Measurements from ENCODE around the gene ARHGAP15. TPM values are rescaled to one million over a fixed set of nuclear protein-coding genes. Genes with fewer than 3 reads are reported as not detected.

Gene ARHGAP15
- total and polyA plus RNA-seq, 2 experiments from 2014 or later: 0.26 TPM; not detected in 1

DNA sequence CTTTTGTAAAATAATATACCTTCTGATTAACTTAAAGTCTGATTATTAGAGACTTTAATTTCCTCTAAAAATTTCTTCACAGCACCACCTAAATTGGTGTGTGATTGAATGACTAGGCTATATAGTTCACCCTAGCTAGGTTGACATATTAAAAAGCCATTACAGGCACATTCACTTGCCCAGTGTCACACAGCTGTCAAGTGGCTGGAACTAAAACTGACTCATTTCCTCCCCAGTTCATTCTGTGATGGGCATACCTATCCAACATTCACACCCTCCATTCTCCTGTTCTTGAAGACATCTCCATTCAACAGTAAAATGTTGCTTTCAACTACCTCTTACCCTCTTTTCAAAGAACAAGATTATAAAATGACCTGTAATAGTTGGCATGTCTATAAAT is 334.5 kb downstream of the ARHGAP15 start (continued):
- TF ChIP-seq, protein P1, sequence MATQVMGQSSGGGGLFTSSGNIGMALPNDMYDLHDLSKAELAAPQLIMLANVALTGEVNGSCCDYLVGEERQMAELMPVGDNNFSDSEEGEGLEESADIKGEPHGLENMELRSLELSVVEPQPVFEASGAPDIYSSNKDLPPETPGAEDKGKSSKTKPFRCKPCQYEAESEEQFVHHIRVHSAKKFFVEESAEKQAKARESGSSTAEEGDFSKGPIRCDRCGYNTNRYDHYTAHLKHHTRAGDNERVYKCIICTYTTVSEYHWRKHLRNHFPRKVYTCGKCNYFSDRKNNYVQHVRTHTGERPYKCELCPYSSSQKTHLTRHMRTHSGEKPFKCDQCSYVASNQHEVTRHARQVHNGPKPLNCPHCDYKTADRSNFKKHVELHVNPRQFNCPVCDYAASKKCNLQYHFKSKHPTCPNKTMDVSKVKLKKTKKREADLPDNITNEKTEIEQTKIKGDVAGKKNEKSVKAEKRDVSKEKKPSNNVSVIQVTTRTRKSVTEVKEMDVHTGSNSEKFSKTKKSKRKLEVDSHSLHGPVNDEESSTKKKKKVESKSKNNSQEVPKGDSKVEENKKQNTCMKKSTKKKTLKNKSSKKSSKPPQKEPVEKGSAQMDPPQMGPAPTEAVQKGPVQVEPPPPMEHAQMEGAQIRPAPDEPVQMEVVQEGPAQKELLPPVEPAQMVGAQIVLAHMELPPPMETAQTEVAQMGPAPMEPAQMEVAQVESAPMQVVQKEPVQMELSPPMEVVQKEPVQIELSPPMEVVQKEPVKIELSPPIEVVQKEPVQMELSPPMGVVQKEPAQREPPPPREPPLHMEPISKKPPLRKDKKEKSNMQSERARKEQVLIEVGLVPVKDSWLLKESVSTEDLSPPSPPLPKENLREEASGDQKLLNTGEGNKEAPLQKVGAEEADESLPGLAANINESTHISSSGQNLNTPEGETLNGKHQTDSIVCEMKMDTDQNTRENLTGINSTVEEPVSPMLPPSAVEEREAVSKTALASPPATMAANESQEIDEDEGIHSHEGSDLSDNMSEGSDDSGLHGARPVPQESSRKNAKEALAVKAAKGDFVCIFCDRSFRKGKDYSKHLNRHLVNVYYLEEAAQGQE (IDR thresholded peaks at IDR 0.05; ENCODE audit: unreplicated experiment): no peak
- TF ChIP-seq ZNF114 (CRISPR knock-in tag; IDR thresholded peaks at IDR 0.05) (no peak), STAT1 (IDR thresholded peaks at IDR 0.05; ENCODE audit: unreplicated experiment) (no peak), ZNF331 (CRISPR knock-in tag; IDR thresholded peaks at IDR 0.05; ENCODE audit: low read depth) (no peak)
- TF ChIP-seq, protein P2, sequence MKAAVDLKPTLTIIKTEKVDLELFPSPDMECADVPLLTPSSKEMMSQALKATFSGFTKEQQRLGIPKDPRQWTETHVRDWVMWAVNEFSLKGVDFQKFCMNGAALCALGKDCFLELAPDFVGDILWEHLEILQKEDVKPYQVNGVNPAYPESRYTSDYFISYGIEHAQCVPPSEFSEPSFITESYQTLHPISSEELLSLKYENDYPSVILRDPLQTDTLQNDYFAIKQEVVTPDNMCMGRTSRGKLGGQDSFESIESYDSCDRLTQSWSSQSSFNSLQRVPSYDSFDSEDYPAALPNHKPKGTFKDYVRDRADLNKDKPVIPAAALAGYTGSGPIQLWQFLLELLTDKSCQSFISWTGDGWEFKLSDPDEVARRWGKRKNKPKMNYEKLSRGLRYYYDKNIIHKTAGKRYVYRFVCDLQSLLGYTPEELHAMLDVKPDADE (IDR thresholded peaks at IDR 0.05): no peak

DNA sequence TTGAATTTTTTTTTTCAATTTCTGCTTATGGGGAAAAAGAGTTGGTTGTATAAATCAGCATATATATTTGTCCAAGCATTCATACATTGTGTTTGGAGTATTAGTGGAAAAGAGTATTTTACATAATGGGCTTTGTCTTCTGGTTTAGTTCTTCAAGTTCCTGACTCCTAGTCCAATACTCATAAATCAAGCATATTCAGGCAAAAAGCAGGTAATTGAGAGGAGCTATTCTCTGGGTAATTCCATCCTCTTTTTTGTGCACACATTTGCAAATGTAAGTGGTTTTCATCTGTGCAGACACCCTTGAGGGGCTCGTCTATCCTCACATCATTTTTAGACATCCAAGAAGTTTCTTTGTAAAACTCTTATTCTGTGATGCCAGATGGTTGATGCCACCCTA is 337.2 kb downstream of the ARHGAP15 start:
- Mint-ChIP-seq H3K27ac (no peak overlapping the region), H3K4me1 (peaks cover 14% of the 10 kb centered on the region; the same call in 2 of the 3 replicates), H3K4me3 (no peak overlapping the region), H3K27me3 (ENCODE audit: insufficient read depth, low read depth, poor library complexity) (no peaks in the 10 kb centered on the region), H3K36me3 (ENCODE audit: low read depth) (no peaks in the 10 kb centered on the region), H3K9me3 (no peaks in the 10 kb centered on the region)
- Histone ChIP-seq H3F3A (replicated peaks; ENCODE audit: low read depth) (no peaks in the 10 kb centered on the region), H4K20me1 (replicated peaks; ENCODE audit: insufficient read depth) (no peaks in the 10 kb centered on the region), H3K36me3 (ENCODE audit: insufficient read depth) (no peaks in the 10 kb centered on the region), H2AFZ (no peak overlapping the region), H3K79me2 (replicated peaks; ENCODE audit: insufficient read depth) (no peaks in the 10 kb centered on the region), H3K9me2 (ENCODE audit: insufficient read depth) (no peaks in the 10 kb centered on the region), H3K4me2 (no peak overlapping the region), H3K4me1 (ENCODE audit: insufficient read depth) (peaks cover 15% of the 10 kb centered on the region; the same call in 1 of the 2 replicates), H3K27me3 (ENCODE audit: insufficient read depth) (no peaks in the 10 kb centered on the region), H3K27ac (ENCODE audit: low read depth) (no peak overlapping the region), H3K4me3 (no peak overlapping the region)
- TF ChIP-seq JUNB (IDR thresholded peaks at IDR 0.05; ENCODE audit: unreplicated experiment): no peak
- no peak for TF ChIP-seq ZNF331 (CRISPR knock-in tag; IDR thresholded peaks at IDR 0.05; ENCODE audit: low read depth)
- TF ChIP-seq EZH2 (IDR thresholded peaks at IDR 0.05; ENCODE audit: low read depth, unreplicated experiment): no peak
- DNase-seq (ENCODE audit: low spot score) (no peak), ATAC-seq (no peak)

DNA sequence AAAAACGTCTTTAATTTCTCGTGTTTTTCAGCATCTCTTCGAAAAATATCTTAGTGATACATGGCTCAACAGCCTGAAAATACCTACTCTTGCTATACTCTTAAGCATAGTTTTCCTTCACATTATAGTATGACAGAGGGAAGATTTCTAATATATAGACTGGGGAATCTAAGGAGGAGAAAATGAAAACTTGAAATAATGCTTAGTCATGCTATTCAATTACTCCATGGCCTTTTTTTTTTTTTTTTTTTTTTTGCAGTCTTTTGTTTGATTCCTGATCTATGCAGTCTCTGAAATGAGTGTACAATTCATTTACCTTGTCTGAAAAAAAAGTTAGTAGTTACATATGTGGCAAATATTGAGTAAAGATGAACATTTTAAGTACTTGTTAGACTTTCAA is 337.8 kb downstream of the ARHGAP15 start:
- no peaks in the 10 kb centered on the region for H3K36me3 ChIP-seq (ENCODE audit: insufficient read depth)
- H3K27ac Mint-ChIP-seq: peak overlapping the region; percentile 71; the same call in 1 of the 2 replicates

More for the DNA sequence above, 337.8 kb downstream of the ARHGAP15 start:
- Mint-ChIP-seq H3K9me3 (no peaks in the 10 kb centered on the region), H3K4me1 (peaks cover 14% of the 10 kb centered on the region; the same call in 2 of the 3 replicates), H3K27me3 (ENCODE audit: insufficient read depth, low read depth, poor library complexity) (no peaks in the 10 kb centered on the region), H3K4me3 (no peak overlapping the region), H3K36me3 (ENCODE audit: low read depth) (no peaks in the 10 kb centered on the region)
- Histone ChIP-seq H3K27me3 (ENCODE audit: insufficient read depth) (no peaks in the 10 kb centered on the region), H3K27ac (ENCODE audit: low read depth) (no peak overlapping the region), H4K20me1 (replicated peaks; ENCODE audit: insufficient read depth) (no peaks in the 10 kb centered on the region), H2AFZ (no peak overlapping the region), H3K9me2 (ENCODE audit: insufficient read depth) (no peaks in the 10 kb centered on the region; the same call in 1 of the 2 replicates), H3K79me2 (replicated peaks; ENCODE audit: insufficient read depth) (no peaks in the 10 kb centered on the region), H3F3A (replicated peaks; ENCODE audit: low read depth) (no peaks in the 10 kb centered on the region), H3K4me2 (no peak overlapping the region), H3K4me1 (ENCODE audit: insufficient read depth) (peaks cover 15% of the 10 kb centered on the region; the same call in 1 of the 2 replicates), H3K4me3 (no peak overlapping the region)
- DNase-seq (ENCODE audit: low spot score): no peak
- no peak for ATAC-seq
- TF ChIP-seq ZNF331 (CRISPR knock-in tag; IDR thresholded peaks at IDR 0.05; ENCODE audit: low read depth) (no peak), POLR2AphosphoS5 (IDR thresholded peaks at IDR 0.05; ENCODE audit: low read depth) (no peak), JUNB (IDR thresholded peaks at IDR 0.05; ENCODE audit: unreplicated experiment) (no peak)
- TF ChIP-seq, protein P2 (IDR thresholded peaks at IDR 0.05): no peak
- TF ChIP-seq, protein P1 (IDR thresholded peaks at IDR 0.05; ENCODE audit: unreplicated experiment): no peak

Measured in GM23338 (cell line).